NCI-H2196 treated with DMSO at 0.1 percent for 48 hours (cell line): ENCODE data around the gene KRT74.
"Not testable (repeated sequence)": the region's sequence is repeated elsewhere in the genome, so short reads cannot be mapped to it uniquely, and the experiment has no call there.

Source experiments
- DNase-seq: peaks from one replicate; lab custom pipeline; 2025; ENCODE audit not compliant: unreplicated experiment; lab: John Stamatoyannopoulos, UW

The KRT74 gene

DNA sequence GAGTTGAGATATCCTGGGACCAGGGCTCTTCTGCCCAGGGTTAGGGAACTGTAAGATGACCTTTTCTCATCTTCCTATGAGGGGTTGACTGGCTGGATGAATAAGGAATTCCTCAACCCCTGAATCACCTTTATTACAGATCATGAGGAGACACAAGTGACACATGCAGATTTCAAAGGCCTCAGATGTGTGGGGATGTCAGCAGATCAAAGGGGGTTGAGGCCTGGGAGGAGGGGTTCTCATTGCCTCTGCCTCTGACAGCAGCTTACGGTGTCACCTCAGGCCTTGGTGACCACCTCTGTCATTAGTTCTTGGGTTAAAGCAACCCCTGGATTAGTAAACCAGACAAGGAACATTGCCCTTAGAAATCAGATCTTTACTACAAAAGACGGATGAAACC lies 29.7 kb upstream of the KRT74 start:
- no peak for DNase-seq

DNA sequence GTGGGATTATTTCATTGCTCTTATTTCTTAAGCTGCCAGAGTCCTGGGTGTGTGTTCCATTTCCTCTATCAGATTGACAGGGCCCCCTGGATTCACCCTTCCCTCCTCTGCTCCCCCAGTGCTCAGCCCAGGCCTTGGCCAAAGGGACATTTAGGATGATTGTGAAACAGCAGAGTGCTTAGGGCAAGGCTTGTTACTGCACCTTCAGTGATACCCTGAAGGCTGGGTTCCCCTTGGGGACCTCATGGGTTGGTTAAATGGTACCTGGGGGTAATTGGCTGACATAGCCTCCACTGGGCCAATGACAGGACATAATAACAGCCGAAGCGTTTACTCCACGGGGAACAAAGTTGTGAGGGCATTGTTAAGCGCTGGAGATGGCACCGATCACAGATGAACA lies 28.9 kb upstream of the KRT74 start:
- DNase-seq, result no peak

DNA sequence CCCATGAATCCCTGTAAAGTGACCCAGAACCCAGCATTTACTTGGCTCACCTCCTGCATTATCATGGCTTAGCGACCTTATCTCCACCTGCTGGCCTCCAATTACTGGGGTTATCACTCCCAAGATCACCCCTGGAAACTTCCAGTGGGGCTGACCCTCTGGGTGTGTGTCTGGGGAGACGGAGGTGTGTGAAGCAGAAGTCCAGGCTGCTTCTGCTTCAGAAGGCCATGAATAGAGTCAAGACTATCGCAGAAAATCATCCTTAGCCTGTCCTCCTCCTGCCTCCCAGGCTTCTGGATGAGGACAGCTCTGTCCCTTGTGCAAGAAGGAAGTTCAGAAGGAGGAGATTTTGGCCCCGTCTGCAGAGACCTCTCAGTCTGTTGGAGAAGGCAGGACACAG lies 28.0 kb upstream of the KRT74 start:
- no peak for DNase-seq

DNA sequence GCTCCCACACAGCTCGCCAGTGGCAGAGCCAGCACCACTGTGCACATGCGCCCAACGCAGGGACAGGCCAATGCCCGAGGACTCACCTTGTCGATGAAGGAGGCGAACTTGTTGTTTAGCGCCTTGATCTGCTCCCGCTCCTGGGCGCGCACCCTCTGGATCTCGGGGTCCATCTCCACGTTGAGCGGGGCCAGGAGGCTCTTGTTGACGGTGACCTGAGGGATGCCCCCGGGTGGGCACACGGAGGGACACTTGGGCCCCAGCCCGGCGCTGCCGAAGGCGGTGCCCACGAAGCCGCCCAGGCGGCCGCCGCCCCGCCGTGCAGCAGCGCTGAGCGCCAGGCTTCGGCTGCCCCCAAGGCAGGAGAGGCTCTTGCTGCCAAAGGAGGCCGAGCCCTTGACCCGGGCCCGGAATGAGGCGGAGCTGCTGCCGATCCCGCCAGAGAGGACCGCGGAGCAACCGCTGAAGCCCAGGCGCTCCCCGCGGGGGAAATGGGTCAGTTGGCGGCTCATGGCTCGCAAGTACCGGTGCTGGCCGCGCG lies 27.4 kb upstream of the KRT74 start, which contains the start of gene KRT72:
TSS of gene KRT72 (minus strand) at position 523 of the 541 bp plus-strand sequence. CDS start at position 512, 11 bp downstream.
- DNase-seq, result no peak

DNA sequence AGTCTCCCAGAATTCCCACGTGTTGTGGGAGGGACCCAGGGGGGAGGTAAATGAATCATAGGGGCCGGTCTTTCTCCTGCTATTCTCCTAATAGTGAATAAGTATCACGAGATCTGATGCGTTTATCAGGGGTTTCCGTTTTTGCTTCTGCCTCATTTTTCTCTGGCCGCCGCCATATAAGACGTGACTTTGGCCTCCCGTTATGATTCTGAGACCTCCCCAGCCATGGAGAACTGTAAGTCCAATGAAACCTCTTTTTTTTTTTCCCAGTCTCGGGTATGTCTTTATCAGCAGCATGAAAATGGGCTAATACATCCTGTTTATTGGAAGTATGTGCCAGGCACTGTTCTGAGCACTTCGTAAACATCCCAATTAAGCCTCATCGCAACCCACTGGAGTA lies 26.8 kb upstream of the KRT74 start:
- no peak for DNase-seq

DNA sequence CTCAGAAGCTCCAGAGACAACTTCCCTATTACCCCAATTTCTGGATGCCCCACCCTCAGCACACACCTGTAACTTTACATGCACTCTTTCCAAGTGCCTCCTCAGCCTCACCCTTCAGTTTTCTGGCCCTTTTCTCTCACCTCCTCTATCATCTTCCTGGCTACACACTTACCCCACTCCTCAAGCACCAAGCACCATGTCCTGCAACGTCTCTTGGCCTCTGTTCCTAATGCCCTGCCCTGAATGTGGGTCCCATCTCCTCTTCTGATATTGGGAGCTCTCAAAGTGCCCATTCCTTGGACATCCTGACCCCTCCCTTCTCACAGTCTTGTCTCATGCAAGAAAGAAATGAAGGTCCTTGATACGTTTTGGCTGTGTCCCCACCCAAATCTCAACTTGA lies 26.4 kb upstream of the KRT74 start:
- DNase-seq, result no peak

DNA sequence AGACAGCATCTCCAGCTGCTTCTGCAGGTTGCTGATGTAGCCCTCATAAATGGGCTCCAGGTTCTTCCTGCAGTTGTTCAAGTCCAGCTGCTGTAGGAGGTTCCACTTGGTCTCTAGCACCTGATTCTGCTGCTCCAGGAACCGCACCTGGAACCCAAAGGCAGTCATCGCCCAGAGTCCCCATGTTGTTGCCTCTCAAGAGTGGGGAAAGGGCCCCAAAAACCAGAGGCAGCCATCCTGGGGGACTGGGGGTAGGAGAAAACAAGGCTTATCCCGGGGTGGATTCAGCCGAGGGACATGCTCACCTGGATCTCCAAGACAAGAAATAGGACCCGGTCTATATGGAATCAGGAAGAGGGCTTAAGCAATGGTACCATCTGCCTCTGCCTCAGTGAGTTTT lies 25.3 kb upstream of the KRT74 start:
- no peak for DNase-seq

DNA sequence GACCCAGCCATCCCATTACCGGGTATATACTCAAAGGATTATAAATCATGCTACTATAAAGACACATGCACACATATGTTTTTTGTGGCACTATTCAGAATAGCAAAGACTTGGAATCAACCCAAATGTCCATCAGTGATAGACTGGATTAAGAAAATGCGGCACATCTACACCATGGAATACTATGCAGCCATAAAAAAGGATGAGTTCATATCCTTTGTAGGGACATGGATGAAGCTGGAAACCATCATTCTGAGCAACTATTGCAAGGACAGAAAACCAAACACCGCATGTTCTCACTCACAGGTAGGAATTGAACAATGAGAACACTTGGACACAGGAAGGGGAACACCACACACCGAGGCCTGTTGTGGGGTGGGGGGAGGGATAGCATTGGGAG lies 20.6 kb upstream of the KRT74 start:
- not testable (repeated sequence) for DNase-seq

DNA sequence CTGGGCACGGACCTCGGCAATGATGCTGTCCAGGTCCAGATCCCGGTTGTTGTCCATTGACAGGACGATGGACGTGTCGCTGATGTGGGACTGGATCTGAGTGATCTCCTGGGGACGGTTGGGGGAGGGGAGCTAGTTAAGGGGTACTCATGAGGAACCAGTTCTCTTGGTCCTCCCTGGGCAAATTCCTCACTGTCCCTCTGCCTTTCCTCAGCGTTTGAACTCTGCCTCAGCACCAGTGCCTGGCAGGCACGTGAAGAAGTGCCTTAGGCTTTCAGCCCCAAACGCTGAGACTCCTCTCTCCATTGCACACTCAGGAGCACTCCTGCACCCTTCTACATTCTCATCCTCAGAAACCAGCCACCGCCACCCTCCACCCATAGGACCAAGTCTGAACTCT lies 17.9 kb upstream of the KRT74 start:
- DNase-seq, result no peak

DNA sequence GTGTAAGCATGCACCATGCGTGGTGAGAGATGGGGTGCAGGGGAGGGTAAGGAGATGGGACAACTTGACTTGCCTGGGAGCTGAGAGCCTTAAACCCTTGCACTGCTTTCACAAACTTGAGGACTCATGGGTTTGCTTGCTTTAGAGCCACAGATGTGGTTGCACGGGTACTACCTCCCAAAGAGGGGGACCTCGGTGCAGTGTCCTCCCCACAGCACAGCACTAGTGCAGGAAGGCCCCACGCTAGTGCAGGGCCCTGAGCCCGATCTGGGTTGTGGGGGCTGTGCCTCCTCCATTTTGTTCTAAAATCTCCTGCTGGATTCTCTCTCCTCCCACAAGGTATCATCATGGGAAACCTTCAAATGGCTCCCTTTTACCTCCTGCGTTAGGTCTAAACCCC lies 16.4 kb upstream of the KRT74 start:
- DNase-seq, result no peak

DNA sequence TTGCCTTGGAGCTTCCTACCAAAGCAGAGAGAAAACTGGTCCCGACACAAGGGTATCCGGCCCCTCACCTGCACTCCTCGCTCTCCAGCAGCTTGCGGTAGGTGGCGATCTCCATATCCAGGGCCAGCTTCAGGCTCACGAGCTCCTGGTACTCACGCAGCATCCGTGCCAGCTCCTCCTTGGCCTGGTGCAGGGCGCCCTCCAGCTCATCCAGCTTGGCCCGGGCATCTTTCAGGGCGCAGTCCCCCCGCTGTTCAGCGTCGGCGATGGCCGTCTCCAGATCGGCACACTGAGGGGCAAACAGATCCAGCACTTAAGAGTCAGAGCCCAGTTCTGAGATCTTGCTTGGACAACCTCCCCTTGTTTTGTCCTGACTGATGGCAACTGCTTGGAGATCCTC lies 13.9 kb upstream of the KRT74 start:
- no peak for DNase-seq

DNA sequence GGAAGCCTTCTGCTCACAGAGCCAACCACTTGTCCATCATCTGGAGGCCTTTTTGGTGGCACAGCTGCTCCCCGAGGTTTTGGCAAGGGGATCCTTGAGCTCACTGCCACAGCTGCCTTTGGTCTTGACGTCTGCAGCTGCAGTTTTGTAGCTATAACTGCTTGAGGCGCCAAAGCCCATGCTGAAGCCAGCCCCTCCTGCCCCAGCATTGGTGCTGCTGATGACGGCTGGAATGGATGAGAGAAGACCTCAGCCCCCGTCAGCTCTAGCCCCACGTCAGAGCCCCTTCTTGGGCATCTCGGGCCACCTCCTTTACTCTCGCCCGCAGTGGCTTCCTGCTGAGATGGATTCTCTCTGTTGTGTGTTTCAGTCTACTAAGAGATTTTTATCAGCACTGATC lies 12.3 kb upstream of the KRT74 start:
- DNase-seq, result no peak

DNA sequence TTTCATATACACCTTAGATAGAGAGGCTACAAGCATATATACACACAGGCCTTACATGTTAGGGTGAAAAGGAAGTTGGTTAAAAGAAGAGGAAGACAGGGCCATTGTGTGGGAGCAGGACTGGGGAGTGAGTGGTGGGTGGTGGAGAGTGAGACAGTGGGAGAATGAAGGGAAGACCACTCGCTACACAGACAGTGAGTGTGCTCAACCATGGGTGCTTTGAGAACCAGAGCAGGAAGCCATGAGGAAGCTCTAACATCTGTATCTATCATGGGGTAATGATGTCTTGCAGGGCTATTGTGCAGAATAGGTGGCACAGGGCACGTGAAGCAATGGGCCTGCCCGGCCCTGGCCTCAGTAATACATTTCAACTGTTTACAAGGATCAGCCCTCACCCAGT lies 11.4 kb upstream of the KRT74 start:
- DNase-seq, result no peak

DNA sequence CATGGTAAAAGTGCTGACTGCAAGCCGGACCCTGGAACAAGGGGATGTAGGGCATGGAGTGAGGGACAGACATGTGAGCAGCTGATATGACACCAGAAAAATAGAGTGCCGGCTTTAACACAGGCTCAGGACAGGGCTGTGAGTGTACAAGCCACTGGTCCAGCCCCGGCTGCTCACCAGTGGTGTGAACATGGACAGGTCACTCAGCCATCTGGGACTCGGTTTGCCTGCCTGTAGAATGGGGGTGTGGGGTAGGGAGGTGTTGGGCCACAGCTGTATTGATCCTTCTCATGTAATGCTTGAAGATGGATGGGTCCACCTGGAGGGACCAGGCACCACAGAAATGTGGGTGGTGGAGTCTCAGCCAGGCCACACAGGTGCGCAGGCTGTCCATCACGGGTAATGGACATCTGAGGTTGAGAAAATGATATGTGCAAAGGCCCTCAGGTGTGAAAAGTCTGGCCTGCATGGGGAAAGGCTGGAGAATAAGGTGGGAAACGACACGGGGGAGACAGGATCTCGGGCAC lies 10.6 kb upstream of the KRT74 start:
- no peak for DNase-seq

DNA sequence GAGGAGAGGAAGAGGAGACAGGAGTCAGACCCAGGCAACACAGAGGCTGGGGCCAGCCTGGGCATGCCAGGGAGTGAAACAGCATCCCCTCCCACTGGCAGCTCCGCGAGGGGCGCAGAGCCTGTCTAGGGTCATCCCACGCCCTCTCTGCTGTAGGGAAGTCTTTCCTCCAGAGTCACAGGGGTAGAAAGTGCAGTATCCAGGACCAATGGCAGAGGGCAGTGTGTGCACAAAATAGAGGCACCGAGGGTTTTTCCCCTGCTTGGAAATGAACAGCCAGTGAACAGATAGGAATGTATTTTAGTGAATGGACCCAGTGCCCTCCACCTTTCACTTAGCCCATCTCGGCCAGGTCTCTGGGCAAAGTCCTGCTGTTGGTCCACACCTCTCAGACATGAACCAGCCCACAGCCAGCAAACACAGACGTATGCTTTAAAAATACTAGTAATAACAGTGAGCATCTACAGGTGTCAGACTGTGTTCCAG lies 9.4 kb upstream of the KRT74 start:
- peak; percentile 90 for DNase-seq

DNA sequence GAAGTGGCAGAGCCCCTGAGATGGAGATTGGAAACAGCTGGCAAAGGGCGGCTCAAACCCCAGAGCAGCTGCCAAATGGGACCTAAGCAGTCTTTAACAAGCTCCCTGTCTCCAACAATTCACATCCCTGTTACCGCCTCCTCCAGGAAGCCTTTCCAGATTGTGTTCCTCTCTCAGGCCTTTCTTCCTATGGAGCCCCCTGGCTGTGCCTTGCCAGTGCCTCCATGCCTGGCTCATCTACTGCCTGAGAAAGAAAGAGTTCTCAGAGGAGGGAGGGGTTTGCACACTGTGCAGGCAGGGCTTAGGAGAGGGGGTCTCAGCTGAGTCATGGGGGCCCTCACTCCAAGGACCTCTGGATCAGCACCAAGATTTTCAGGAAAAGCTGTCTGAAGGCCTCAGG lies 8.8 kb upstream of the KRT74 start:
- DNase-seq, result no peak

DNA sequence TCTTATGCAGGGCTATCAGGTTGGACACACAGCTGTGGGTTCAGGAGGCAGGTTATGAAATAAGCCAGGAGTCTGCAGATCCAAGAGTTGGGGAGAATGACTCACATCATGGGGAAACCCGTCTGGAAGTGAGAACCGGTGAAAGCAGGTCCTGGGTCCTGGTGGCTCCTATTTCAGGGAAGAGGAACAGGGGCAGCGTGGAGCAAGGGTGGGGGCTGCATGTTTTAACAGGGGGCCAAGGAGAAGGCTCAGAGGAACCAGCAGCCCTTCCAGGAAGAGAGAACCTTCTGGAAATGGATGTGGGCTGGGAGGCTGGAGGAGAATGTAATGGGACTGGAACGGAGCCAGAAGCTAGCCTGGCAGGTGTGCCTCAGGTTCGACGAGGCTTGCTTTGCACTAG lies 7.8 kb upstream of the KRT74 start:
- DNase-seq, result peak; percentile 61

DNA sequence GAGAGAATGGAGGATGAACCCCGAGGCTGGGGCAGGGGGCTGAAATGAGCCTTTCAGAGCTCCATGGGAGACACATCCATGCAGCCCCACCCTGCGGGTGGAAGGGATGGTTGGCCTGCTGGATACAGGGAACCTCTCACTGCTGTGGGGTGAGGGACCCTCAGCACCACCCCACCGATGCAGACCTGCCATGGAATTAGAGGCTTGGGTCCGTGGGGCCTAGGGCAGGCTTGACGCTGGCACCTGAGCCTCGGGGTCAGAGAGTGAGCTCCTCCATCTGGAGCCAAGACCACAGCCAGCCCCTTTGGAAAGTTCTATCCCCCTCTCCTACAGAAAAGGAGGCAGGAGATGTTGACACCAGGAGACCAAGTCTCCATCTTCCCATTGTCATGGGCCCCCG lies 7.4 kb upstream of the KRT74 start:
- no peak for DNase-seq

DNA sequence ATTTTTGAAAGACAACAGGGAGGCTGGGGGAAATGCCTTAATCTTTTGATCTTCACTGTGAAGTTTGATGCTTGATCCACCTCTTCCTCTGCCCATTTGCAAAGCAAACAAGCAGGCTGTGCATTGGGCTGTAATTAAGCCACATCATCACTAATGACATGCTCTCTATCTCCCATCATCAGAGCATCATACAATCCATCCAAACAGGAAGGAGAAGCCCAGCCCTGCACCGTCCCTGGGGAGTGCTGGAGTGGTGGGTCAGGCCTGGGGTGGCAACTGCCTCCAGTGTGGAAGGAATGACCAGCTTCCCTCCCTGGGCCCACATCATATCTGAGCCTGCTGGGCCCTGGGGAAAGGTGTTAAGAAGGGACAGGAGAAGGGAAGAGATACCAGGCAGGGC lies 6.9 kb upstream of the KRT74 start:
- no peak for DNase-seq

DNA sequence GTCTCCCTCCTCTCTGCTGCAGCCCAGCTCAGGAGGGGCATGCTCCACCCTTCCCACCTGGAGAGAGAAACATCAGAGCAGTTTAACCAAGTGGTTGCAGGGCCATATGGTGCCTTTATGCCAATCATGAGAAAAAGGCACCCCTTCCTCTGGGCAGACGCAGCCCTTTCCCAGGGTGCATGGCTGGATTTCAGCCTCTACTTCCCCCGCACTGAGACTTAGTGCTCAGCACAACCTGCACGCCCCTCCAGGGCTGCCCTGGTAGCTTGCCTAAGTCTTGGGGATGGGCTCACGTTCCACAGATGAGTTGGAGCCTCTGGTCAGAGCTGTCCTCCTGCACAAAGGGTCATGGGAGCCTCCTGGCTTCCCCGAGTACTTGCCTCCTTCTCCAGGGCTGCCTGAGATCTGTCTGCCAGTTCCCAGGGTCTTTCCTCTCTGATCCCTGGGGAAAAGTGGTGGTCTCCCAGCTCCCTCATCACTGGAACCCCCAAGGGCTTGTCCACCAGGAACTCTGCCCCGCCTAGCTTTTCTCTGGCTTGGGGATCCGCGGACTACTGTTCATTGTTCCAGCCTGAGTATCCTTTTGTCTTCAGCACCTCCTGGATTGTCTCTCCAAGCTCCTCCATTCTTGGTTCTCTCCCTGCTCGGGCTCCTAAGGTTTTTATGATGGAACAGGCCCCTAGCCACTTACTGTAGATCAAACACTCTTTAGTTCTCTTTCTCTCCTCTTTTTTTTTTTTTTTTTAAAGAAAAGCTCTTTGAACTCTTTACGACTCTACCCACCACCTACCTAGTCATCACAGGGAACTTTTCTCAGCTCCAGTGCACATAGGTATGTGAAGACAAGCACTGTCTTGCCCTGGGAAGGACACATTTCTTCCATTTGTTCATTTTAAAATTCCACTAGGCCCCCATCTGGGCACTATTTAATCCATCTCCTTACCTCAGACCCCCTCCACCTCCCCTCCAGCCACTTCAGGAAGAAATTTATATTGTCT lies 6.1 kb upstream of the KRT74 start:
- DNase-seq, result no peak

DNA sequence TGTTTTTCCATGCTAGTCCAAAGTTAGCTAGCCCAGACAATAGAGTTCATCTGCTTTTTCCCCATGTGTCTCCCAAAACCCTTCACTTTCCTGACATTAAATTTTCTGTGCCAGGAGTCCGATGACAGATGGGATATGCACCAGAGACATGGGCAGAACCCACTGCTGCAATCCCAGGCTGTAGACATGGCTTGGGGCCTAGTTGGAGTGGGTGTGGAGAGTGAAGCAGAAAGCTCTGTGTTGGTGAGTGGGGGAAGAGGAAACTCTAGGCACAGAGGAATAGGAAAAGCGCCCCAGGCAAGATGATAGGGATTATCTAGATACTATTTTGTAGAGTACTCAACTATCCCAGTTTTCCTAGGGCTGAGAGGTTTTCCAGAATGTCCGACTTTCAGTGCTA lies 4.8 kb upstream of the KRT74 start:
- DNase-seq, result no peak

DNA sequence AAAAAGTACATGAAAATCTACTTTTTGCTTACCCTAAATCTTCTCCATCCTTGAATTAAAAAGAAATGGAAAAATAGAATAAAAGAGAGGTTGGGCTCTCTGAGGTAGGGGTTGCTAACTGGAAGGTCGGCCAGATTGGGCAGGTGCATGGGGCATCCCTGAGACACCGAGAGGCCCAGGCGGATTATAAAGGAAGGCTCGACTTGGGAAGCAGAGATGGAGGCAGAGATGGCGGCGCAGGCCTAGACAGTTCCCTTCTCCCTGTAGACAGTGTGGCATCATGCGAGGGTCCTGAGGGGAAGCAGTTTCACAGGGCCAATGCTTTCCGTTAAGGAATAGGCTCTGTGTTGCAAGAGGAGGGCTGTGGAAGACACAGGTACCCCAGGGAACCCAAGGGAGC lies 3.7 kb upstream of the KRT74 start:
- DNase-seq, result no peak
